Measurements from ENCODE around the gene GALT. TPM values are rescaled to one million over a fixed set of nuclear protein-coding genes. Genes with fewer than 3 reads are reported as not detected.

The GALT gene
- total RNA-seq, 2 experiments from 2014 or later = 62.5 to 90.9 TPM

- no peak overlapping the region for H3K4me2 ChIP-seq (ENCODE audit: low read length)
- no peak overlapping the region for H2AFZ ChIP-seq (ENCODE audit: low read length)
- no peaks in the 10 kb centered on the region for H3K79me2 ChIP-seq (ENCODE audit: insufficient read depth, low read depth, low read length)
- no peak for TF ChIP-seq EZH2phosphoT487 (IDR thresholded peaks at IDR 0.05; ENCODE audit: borderline replicate concordance, low read depth, low read length)
- H4K20me1 ChIP-seq (ENCODE audit: insufficient read depth, low read length) = 0 out of 2 replicates have a peak, but pooled peaks cover 5% of the 10 kb centered on the region
- no peak overlapping the region for H3K27ac ChIP-seq (ENCODE audit: low read depth, low read length, poor library complexity, severe bottlenecking)
- peaks cover 5% of the 10 kb centered on the region; the same call in 1 of the 2 replicates for H3K36me3 ChIP-seq (ENCODE audit: insufficient read depth, low read length)
- no peaks in the 10 kb centered on the region for H3K9me2 ChIP-seq (ENCODE audit: insufficient read depth, low read length)
- CTCF ChIA-PET (ENCODE audit: unreplicated experiment) = no interaction called here
- BruUV-seq (replicated peaks) = no TSS peak
- intact Hi-C loops (cut with micrococcal nuclease; ENCODE audit: unreplicated experiment) = no loop called here
- H3K4me1 ChIP-seq (ENCODE audit: insufficient read depth, low read length, poor library complexity, severe bottlenecking) = no peaks in the 10 kb centered on the region
- no peak for DNase-seq (ENCODE audit: low spot score)
- H3K4me3 ChIP-seq (ENCODE audit: low read depth, low read length, poor library complexity, severe bottlenecking) = no peak overlapping the region
- POLR2A ChIA-PET = interaction anchor here (1.2 kb wide), 1 partner anchor 17 kb away, joined by 3 read pairs; the partner anchor contains the start of gene GALT
- no peaks in the 10 kb centered on the region for H3K9me3 ChIP-seq (ENCODE audit: low read length)
Measured at GRCh38 chr9:34629491-34629808, 17.0 kb upstream of the GALT start.

GRCh38 chr9:34630402-34631154, 15.9 kb upstream of the GALT start:
- peaks cover 3% of the 10 kb centered on the region; the same call in 1 of the 2 replicates for H3K79me2 ChIP-seq (ENCODE audit: insufficient read depth, low read depth, low read length)
- H3K4me3 ChIP-seq (ENCODE audit: low read depth, low read length, poor library complexity, severe bottlenecking) = no peak overlapping the region
- TF ChIP-seq CTCF (conservative IDR thresholded peaks at IDR 0.05; ENCODE audit: low read length) (no peak), EZH2phosphoT487 (IDR thresholded peaks at IDR 0.05; ENCODE audit: borderline replicate concordance, low read depth, low read length) (no peak)
- H3K27ac ChIP-seq (ENCODE audit: low read depth, low read length, poor library complexity, severe bottlenecking) = no peak overlapping the region
- intact Hi-C loops (cut with micrococcal nuclease; ENCODE audit: unreplicated experiment) = no loop called here
- H3K4me2 ChIP-seq (ENCODE audit: low read length) = no peak overlapping the region
- H2AFZ ChIP-seq (ENCODE audit: low read length) = no peak overlapping the region
- ChIA-PET POLR2A (interaction anchor here (0.9 kb wide), 1 partner anchor 17 kb away, joined by 3 read pairs; no protein-coding TSS in a partner anchor), CTCF (ENCODE audit: unreplicated experiment) (no interaction called here)
- peaks cover 8% of the 10 kb centered on the region for H3K4me1 ChIP-seq (ENCODE audit: insufficient read depth, low read length, poor library complexity, severe bottlenecking)
- H3K9me3 ChIP-seq (ENCODE audit: low read length) = no peaks in the 10 kb centered on the region
- H4K20me1 ChIP-seq (ENCODE audit: insufficient read depth, low read length) = 0 out of 2 replicates have a peak, but pooled peaks cover 5% of the 10 kb centered on the region
- H3K9me2 ChIP-seq (ENCODE audit: insufficient read depth, low read length) = no peaks in the 10 kb centered on the region
- DNase-seq (ENCODE audit: low spot score) = no peak
- BruUV-seq (replicated peaks) = no TSS peak
- H3K36me3 ChIP-seq (ENCODE audit: insufficient read depth, low read length) = peaks cover 17% of the 10 kb centered on the region; the same call in 1 of the 2 replicates

- no peak for TF ChIP-seq EZH2phosphoT487 (IDR thresholded peaks at IDR 0.05; ENCODE audit: borderline replicate concordance, low read depth, low read length)
- TF ChIP-seq CTCF (conservative IDR thresholded peaks at IDR 0.05; ENCODE audit: low read length) = no peak
- Histone ChIP-seq H3K4me2 (ENCODE audit: low read length) (no peak overlapping the region), H3K79me2 (ENCODE audit: insufficient read depth, low read depth, low read length) (peaks cover 20% of the 10 kb centered on the region), H3K36me3 (ENCODE audit: insufficient read depth, low read length) (peaks cover 21% of the 10 kb centered on the region; the same call in 1 of the 2 replicates), H3K9me2 (ENCODE audit: insufficient read depth, low read length) (no peaks in the 10 kb centered on the region), H3K27ac (ENCODE audit: low read depth, low read length, poor library complexity, severe bottlenecking) (no peak overlapping the region), H2AFZ (ENCODE audit: low read length) (no peak overlapping the region), H3K4me1 (ENCODE audit: insufficient read depth, low read length, poor library complexity, severe bottlenecking) (peaks cover 18% of the 10 kb centered on the region), H3K9me3 (ENCODE audit: low read length) (no peaks in the 10 kb centered on the region), H3K4me3 (ENCODE audit: low read depth, low read length, poor library complexity, severe bottlenecking) (no peak overlapping the region), H4K20me1 (ENCODE audit: insufficient read depth, low read length) (0 out of 2 replicates have a peak, but pooled peaks cover 5% of the 10 kb centered on the region)
- BruUV-seq (replicated peaks) = no TSS peak
- DNase-seq (ENCODE audit: low spot score) = no peak
- ChIA-PET POLR2A (interaction anchor here (7.3 kb wide), 1 partner anchor 13 kb away, joined by 43 read pairs; the partner anchor contains the start of gene DCTN3), CTCF (ENCODE audit: unreplicated experiment) (interaction anchor here (1.3 to 1.5 kb wide), 4 partner anchors 13 to 22 kb away, joined by 4 to 9 read pairs (median 6); partner anchors contain the start of genes DCTN3, GALT and RPP25L)
- intact Hi-C loops (cut with micrococcal nuclease; ENCODE audit: unreplicated experiment) = no loop called here
Measured at GRCh38 chr9:34633166-34633565, 13.3 kb upstream of the GALT start.
